ENCODE results near the gene MAGI2. TPM values are rescaled to one million over a fixed set of nuclear protein-coding genes. Genes with fewer than 3 reads are reported as not detected.
A peak's percentile ranks its signal among the peaks of the same experiment; 100 is the strongest.

MAGI2 gene
- total RNA-seq, 1 donor from 2014 or later, result 13.3 TPM

GRCh38 chr7:78099715-78100394 lies 1353.6 kb downstream of the MAGI2 start:
- no peak for TF ChIP-seq CTCF (conservative IDR thresholded peaks at IDR 0.05)
- H3K9me3 Mint-ChIP-seq, result no peaks in the 10 kb centered on the region
- no peaks in the 10 kb centered on the region for H3K4me1 Mint-ChIP-seq (ENCODE audit: unreplicated experiment)
- no peaks in the 10 kb centered on the region for H3K36me3 Mint-ChIP-seq
- no peak overlapping the region for H3K27ac Mint-ChIP-seq
- no peak overlapping the region for H3K4me3 Mint-ChIP-seq
- DNase-seq (ENCODE audit: extremely low spot score, unreplicated experiment), result no peak
- peaks cover 7% of the 10 kb centered on the region for H3K27me3 Mint-ChIP-seq

- no peak for TF ChIP-seq CTCF (conservative IDR thresholded peaks at IDR 0.05)
- Mint-ChIP-seq H3K4me3 (no peak overlapping the region), H3K4me1 (ENCODE audit: unreplicated experiment) (no peaks in the 10 kb centered on the region), H3K36me3 (no peaks in the 10 kb centered on the region), H3K9me3 (no peaks in the 10 kb centered on the region), H3K27me3 (peaks cover 3% of the 10 kb centered on the region), H3K27ac (no peak overlapping the region)
- no peak for DNase-seq (ENCODE audit: extremely low spot score, unreplicated experiment)
Observed at GRCh38 chr7:78095549-78095948, 1357.9 kb downstream of the MAGI2 start.

- Mint-ChIP-seq H3K4me3 (no peak overlapping the region), H3K4me1 (ENCODE audit: unreplicated experiment) (no peaks in the 10 kb centered on the region), H3K36me3 (no peaks in the 10 kb centered on the region), H3K27ac (no peak overlapping the region), H3K27me3 (peaks cover 3% of the 10 kb centered on the region), H3K9me3 (no peaks in the 10 kb centered on the region)
- DNase-seq (ENCODE audit: extremely low spot score, unreplicated experiment), result no peak
- no peak for TF ChIP-seq CTCF (conservative IDR thresholded peaks at IDR 0.05)
Observed at GRCh38 chr7:78092331-78092730, 1361.1 kb downstream of the MAGI2 start.

- no peak for TF ChIP-seq CTCF (conservative IDR thresholded peaks at IDR 0.05)
- H3K36me3 Mint-ChIP-seq, result no peaks in the 10 kb centered on the region
- peaks cover 3% of the 10 kb centered on the region for H3K27me3 Mint-ChIP-seq
- no peaks in the 10 kb centered on the region for H3K4me1 Mint-ChIP-seq (ENCODE audit: unreplicated experiment)
- no peak overlapping the region for H3K27ac Mint-ChIP-seq
- H3K9me3 Mint-ChIP-seq, result no peaks in the 10 kb centered on the region
- no peak for DNase-seq (ENCODE audit: extremely low spot score, unreplicated experiment)
- no peak overlapping the region for H3K4me3 Mint-ChIP-seq
Observed at GRCh38 chr7:78090616-78091015, 1362.9 kb downstream of the MAGI2 start.

GRCh38 chr7:78083476-78084120 lies 1369.9 kb downstream of the MAGI2 start:
- Mint-ChIP-seq H3K4me3 (no peak overlapping the region), H3K36me3 (no peaks in the 10 kb centered on the region), H3K4me1 (ENCODE audit: unreplicated experiment) (no peaks in the 10 kb centered on the region), H3K27ac (peak overlapping the region; percentile 27), H3K27me3 (peaks cover 11% of the 10 kb centered on the region), H3K9me3 (no peaks in the 10 kb centered on the region)
- no peak for TF ChIP-seq CTCF (conservative IDR thresholded peaks at IDR 0.05)
- DNase-seq (ENCODE audit: extremely low spot score, unreplicated experiment), result no peak
